GM12875 (cell line): ENCODE measurements around the gene SLC25A22.

Source experiments
- H3K4me3 ChIP-seq: one replicate; pipeline ENCODE4 v1.5.1; 2011; ENCODE audit warnings: low read depth, low read length, control low read depth
- CTCF ChIP-seq: IDR thresholded peaks from 2 replicates; pipeline ENCODE4 v1.5.1; 2011; ENCODE audit warnings: low read depth, mild to moderate bottlenecking, control low read depth, inconsistent platforms, low read length, moderate library complexity, borderline replicate concordance; ENCODE audit not compliant: insufficient read depth

SLC25A22 gene

DNA sequence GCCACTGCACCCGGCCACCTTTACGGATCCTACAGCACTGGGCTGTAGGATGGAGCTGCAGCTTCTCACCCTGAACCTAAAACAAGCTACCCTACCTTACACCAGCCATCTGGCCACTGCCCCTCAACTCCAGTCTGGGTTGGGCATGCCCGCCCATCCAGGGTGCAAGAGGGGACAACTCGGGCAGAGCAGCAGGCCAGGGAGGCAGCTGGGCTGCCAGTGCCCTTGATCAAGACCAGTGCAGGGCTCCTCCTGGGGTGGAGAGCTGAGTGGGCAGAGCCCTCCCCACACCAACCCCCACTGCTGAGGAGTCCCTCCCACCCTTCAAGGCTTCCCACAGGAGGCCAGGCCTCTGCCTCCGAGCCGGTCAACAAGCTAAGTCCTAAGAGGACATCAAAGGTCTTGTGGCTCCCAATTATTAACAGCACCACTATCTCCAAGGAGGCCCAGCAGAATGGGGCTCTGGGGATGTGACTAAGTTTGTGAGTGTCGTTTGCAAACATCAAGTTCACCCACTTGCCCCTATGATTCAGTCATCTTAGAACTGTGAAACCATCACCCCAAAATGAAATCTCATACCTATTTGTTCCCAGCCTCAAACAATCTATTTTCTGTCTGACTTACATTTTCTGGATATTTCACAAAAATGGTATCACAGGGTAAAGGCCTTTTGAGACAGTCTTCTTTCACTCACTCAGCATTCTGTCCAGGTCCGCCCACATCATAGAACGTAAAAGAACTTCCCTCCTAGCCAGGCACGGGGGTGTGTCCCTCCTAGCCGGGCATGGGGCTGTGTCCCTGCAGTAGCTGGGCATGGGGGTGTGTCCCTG is 31.8 kb downstream of the SLC25A22 start:
- H3K4me3 ChIP-seq = no peak overlapping the region
- no peak for TF ChIP-seq CTCF

GRCh38 chr11:765802-766091 is 32.3 kb downstream of the SLC25A22 start:
- no peak for TF ChIP-seq CTCF
- no peak overlapping the region for H3K4me3 ChIP-seq

- H3K4me3 ChIP-seq = no peak overlapping the region
- peak; percentile 76 for TF ChIP-seq CTCF
Observed at GRCh38 chr11:765025-765801, 32.9 kb downstream of the SLC25A22 start.

- H3K4me3 ChIP-seq = no peak overlapping the region
- TF ChIP-seq CTCF = no peak
Observed at GRCh38 chr11:764322-765024, 33.6 kb downstream of the SLC25A22 start.

- H3K4me3 ChIP-seq = no peak overlapping the region
- TF ChIP-seq CTCF = no peak
Observed at GRCh38 chr11:763549-764321, 34.3 kb downstream of the SLC25A22 start.

- TF ChIP-seq CTCF = no peak
- H3K4me3 ChIP-seq = no peak overlapping the region
Observed at GRCh38 chr11:763073-763463, 35.0 kb downstream of the SLC25A22 start.
